ENCODE results near the gene PHF20.
A peak's percentile ranks its signal among the peaks of the same experiment; 100 is the strongest.
"Not testable (repeated sequence)": the region's sequence is repeated elsewhere in the genome, so short reads cannot be mapped to it uniquely, and the experiment has no call there.

Gene PHF20

GRCh38 chr20:35886537-35886936 lies 114.7 kb downstream of the PHF20 start:
- DNase-seq (ENCODE audit: low spot score) = peak; percentile 23

DNA sequence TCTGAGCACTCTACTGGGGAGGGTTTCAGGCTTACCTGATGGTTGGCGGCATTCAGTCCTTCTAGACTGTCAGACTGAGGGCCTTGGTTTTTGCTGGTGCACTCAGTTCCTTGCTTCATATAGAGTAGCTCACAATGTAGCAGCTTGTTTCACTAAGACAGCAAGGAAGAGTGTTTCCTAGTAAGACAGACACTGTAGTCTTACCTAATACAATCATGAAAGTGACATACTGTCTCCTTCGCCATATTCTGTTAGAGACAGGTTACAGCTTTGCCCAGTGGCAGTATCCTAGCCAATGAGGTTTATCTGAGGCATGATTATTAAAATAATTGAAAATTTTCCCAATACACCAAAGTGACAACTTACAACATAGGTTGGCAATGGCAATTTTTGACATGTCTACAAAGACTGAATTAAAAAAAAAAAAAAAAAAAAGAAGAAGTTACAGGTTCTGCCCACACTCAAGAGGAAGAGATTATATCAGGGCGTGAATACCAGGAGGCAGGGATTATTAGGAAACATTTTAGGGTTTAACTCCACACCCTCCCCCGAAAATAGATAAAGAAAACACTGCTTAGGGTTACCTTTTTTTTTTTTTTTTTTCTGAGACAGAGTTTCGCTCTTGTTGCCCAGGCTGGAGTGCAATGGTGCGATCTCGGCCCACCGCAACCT lies 115.7 kb downstream of the PHF20 start:
- no peak for DNase-seq (ENCODE audit: low spot score)

DNA sequence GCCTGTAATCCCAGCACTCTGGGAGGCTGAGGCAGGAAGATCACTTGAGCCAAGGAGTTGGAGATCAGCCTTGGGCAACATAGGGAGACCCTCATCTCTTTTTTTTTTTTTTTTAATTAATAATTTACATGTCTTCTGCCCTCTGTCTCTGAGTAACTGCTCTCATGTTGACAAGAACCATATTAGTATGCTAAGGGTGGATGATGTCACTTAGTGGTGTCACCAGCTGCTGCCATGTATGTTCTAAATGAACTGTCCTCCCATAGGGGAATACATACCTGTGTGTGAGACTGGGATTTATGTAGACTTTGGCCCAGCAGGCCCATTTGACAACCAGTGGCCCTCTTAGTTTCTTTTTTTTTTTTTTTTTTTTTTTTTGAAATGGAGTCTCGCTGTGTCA lies 116.8 kb downstream of the PHF20 start:
- no peak for DNase-seq (ENCODE audit: low spot score)

- DNase-seq (ENCODE audit: low spot score) = peak; percentile 81
Measured at GRCh38 chr20:35891375-35891774, 119.6 kb downstream of the PHF20 start.

DNA sequence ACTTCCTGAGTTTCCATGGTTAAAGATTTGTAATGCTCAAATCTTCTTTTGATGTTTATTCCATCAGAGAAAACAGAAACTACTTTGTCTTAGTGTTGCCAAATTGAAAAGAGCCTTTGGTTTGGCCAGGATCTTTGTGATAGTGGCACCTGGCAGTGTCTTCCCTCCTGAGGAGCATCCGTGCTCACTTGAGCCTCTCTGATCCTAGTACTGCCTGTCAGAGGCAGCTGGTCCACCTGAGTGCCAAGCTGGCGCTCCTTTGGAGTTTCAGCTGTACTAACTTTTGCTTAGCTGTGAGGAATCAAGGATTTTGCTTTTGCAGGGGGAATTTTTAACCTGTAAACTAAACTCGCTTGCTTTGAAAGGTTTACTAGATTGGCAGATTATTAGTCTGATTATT lies 121.1 kb downstream of the PHF20 start:
- DNase-seq (ENCODE audit: low spot score) = no peak

DNA sequence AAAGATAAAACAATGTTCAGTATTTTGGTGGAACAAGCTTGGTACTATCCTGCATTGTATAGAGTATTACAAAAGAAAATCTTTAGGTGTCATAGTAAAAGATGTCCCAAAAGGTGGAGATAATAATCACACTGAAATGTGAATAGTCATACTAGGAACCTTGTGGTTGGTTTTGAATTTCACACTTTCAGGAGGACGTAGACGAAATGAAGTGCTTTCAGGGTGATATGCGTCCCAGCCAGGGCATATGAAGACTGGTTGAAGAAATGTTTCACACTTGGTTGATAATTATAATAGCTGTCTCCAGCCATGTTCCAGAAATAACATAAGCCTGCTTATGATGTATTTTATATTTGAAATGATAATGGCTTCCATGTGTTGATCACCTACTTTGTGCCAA lies 122.1 kb downstream of the PHF20 start:
- no peak for DNase-seq (ENCODE audit: low spot score)

- not testable (repeated sequence) for DNase-seq (ENCODE audit: low spot score)
Measured at GRCh38 chr20:35895516-35895915, 123.7 kb downstream of the PHF20 start.

DNA sequence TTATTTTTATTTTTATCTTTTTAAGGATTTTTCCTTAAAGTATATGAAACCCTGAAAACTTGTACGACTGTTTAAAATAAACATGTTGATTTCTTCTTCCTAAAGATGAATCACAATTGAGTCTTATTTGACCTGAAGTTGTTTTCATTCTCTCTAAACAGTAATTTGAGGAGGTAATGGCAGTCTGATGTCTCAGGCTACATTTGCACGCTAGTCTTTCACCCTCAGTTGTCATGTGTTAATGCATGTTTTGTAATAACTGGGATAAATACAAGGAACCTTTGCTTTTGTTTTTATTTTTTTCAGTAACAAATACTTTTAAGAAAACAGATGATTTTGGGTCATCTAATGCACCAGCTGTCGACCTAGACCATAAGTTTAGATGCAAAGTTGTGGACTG lies 127.2 kb downstream of the PHF20 start:
- no peak for DNase-seq (ENCODE audit: low spot score)

DNA sequence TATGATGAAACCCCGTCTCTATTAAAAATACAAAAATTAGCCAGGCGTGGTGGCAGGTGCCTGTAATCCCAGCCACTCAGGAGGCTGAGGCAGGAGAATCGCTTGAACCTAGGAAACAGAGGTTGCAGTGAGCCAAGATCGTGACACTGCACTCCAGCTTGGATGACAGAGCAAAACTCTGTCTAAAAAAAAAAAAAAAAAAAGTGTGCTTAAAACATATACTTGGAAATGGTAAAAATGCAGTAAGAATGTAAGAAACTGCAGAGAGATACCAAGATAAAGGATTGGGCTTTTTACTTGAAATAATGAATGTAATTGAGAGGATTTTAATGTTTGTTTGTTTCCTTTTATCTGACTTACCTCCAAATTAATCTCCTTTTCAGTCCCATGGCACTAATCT lies 129.4 kb downstream of the PHF20 start:
- not testable (repeated sequence) for DNase-seq (ENCODE audit: low spot score)

DNA sequence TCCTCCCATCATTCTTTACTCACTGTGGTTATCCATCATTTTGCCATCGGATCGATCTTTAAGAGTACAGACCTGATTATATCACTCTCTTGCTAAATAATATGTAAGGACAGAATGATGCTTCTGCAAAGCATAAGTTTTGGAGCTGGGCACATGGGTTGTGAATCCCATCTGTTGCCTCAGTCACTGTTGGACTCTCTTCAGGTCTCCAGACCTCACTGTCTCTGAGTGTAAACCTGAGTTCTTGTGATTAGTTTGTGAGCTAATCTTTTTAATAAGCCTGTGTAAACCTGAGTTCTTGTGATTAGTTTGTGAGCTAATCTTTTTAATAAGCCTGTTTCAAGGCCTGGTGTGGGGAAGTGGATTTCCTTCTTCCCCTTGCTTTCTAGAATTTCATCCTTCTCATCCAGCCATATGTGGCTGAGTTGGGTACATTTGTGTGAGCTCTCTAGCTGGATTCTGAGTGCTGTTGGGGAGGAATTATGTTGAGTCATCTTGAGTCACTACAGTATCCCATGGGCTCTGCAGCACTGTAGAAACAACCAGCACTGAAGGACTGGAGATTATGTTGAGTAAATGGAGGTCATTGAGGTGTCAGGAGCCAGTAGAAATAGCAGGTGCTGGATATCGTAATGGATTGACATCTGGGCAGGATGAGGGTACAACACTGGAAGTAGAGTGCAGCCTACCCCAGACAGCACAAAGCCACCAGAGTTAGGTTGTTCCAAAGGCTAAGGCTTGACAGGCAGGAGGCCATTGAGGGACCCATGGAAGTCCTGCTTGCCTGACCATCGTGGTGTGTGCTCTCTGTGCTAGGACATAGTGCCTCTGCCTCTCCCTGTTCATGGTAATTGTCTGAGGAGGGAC lies 130.1 kb downstream of the PHF20 start:
- DNase-seq (ENCODE audit: low spot score) = peak; percentile 83

DNA sequence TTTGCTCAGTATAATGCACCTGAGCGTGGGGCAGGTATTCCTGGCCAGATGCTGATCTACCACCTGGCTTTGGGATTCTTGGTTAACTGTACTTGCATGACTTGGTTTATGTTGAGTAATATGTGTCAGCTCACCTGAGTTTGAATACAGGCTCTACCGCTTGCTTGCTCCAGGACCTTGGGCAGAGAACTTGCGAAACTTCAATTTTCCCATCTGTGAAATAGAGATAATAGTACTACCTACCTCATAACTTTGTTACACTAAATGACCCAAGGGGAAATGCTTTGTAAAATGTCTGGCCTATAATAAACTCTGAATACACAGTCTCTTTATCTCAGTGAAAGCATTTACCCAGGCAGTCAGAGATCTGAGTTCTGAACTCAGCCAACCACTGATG lies 130.7 kb downstream of the PHF20 start:
- no peak for DNase-seq (ENCODE audit: low spot score)

DNA sequence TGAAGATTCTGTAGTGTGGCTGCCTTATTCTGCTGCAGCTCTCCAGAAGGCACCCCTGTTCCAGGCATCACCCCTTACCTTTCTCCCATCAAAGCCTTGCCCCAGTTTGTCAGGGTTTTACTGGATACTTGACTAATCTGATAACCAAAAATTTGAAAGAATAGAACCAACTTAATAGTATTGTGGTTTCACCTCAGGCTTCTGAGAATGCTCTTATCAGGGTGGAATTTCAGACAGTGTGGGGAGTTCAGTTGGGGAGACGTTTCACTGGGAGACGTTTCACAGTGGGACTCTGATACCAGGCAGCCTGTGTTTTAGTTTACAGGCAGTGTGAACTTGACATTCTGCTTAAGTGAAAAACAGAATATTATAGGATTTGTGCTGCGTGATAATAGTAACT lies 132.0 kb downstream of the PHF20 start:
- no peak for DNase-seq (ENCODE audit: low spot score)

GRCh38 chr20:35904982-35905663 lies 133.3 kb downstream of the PHF20 start:
- DNase-seq (ENCODE audit: low spot score) = no peak

DNA sequence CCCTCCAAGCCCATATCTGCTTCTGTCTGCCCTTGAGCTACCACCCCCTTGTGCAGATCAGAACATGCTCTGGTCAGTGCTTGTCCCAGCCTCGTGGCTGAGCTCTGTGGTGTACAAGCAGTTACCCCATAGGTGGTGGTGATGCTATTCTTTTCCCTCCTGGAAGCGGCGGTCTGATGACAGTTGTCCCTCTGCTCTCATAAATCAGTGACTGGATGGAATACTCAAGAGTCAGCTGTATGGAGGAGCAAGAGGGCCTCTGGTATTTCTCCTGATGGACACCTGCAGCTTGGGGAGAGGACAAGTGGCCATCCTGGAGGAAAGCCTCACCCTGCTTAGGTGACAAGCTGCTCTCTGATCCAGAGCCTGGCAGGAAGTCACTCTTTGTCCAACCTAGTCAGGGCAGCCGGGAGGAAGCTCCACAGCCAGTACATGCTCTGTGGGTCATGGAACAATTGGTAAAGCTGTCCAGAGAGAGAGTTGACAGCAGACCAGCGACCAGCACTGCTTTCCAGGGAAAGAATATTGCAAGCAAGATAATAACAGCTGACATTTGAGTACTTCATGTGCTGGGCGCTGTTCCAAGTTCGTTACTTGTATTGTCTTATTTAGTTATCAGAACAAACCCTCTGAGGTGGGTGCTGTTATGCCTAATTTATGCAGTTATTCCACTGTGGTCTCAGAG lies 135.3 kb downstream of the PHF20 start:
- DNase-seq (ENCODE audit: low spot score) = no peak

- no peak for DNase-seq (ENCODE audit: low spot score)
Measured at GRCh38 chr20:35908007-35908406, 136.2 kb downstream of the PHF20 start.

- DNase-seq (ENCODE audit: low spot score) = no peak
Measured at GRCh38 chr20:35909176-35909575, 137.4 kb downstream of the PHF20 start.

DNA sequence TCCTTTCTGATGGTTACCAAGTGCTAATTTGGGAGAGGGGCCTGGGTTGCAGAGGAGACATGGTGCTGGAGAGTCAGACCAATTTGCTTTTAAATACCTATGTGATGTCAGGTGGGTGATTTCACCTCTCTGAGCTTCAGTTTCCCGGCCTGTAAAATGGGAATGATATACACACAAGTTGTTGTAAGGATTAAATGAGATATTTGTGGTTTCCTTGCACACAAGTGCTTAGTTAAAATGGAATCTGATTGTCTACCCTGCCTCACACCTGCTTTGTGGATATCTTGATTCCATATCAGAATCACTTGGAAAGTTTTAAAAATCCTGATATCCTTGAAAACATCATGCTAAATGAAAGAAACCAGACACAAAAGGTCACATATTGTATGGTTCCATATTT lies 138.0 kb downstream of the PHF20 start:
- DNase-seq (ENCODE audit: low spot score) = no peak

- no peak for DNase-seq (ENCODE audit: low spot score)
Measured at GRCh38 chr20:35910254-35910653, 138.4 kb downstream of the PHF20 start.

- peak; percentile 37 for DNase-seq (ENCODE audit: low spot score)
Measured at GRCh38 chr20:35912881-35913280, 141.1 kb downstream of the PHF20 start.

DNA sequence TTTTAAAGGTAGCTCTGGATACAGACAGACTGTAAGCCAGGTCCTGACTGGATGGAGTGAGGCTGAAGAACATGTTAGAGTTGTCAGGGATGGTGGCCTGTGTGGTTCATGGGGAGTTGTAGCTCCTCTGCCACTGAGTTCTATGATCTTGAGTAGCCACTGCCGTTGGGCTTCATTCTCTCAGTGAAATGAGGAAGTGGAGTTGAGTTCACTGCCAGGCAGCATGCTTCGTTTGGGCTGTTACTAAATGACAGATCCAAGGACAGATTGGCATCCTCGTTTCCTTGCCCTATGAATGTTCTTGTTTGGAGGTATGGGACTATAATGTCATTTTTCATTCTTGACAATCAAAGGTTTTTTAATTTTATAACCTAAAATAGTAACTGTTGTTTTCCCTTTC lies 145.3 kb downstream of the PHF20 start:
- DNase-seq (ENCODE audit: low spot score) = no peak

GRCh38 chr20:35918021-35918420 lies 146.2 kb downstream of the PHF20 start:
- DNase-seq (ENCODE audit: low spot score) = no peak

DNA sequence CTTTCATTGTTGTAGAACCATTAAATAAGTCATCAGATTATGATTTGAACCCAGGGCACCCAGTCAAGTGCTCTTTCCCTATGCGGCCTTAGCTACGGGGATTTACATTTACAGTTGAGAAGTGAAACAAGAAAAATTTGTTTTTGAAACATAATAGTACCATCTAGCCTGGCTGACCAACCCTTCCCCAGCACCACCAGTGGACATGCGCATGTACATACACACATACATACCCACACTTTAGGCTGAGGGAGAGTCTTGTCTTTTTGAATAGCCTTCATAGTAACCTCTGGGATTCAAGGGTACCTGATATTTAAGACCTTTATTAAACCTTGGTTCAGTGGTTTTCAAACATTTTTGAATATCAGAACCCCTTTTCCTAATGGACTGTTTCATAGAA lies 148.7 kb downstream of the PHF20 start:
- DNase-seq (ENCODE audit: low spot score) = no peak
